Ovary (tissue), 3 donors: Measurements from ENCODE around the gene PTPRN2.

Experiments
- CTCF ChIP-seq, 3 donors: fragments of 450-650 bp in 2 of 3; fragments of 200-600 bp in 1 of 3; IDR thresholded peaks; one replicate each; pipeline versions ENCODE4 v1.5.1 to v1.8.0; 2016 to 2022; ENCODE audit warnings: antibody characterized with exemption in 3 of 3, mild to moderate bottlenecking in 1 of 3
- EP300 ChIP-seq: sonication (generic); formaldehyde crosslinking; IDR thresholded peaks from one replicate; pipeline ENCODE4 v1.6.1; 2017; ENCODE audit warnings: antibody characterized with exemption
- POLR2A ChIP-seq: fragments of 450-650 bp; IDR thresholded peaks from one replicate; pipeline ENCODE4 v1.6.1; 2017; ENCODE audit warnings: antibody characterized with exemption, mild to moderate bottlenecking, moderate library complexity
- donor health status: DM: no; HTN: no; CAD: no.

GRCh38 chr7:157619753-157620525 lies 967.7 kb downstream of the PTPRN2 start:
- TF ChIP-seq POLR2A (no peak), CTCF (IDR thresholded peaks at IDR 0.05) (no peak), EP300 (no peak)
